Spleen (tissue), 7 donors: Measurements from ENCODE around the gene VCPKMT.

Source experiments
- CTCF ChIP-seq, 11 experiments: fragments of 200-600 bp in 7 of 11; fragments of 450-650 bp in 4 of 11; sonication (generic) in 4 of 11; IDR thresholded peaks in 8 of 11; conservative IDR thresholded peaks in 3 of 11; 1 replicate in 7 of 11; 2 replicates in 4 of 11; pipeline versions ENCODE4 v1.4.0 to v1.8.0; 2016 to 2021; ENCODE audit warnings: antibody characterized with exemption in 11 of 11, inconsistent platforms in 4 of 11, mild to moderate bottlenecking in 1 of 11
- POLR2A ChIP-seq, 3 donors: fragments of 450-650 bp; IDR thresholded peaks; one replicate each; pipeline ENCODE4 v1.5.1; 2017; ENCODE audit warnings: antibody characterized with exemption in 3 of 3, mild to moderate bottlenecking in 1 of 3
- POLR2AphosphoS5 ChIP-seq, 3 donors: sonication (generic); formaldehyde crosslinking; IDR thresholded peaks; one replicate each; pipeline ENCODE4 v1.5.1; 2017; ENCODE audit warnings: antibody characterized with exemption in 3 of 3
- donor health status: DM: no; HTN: no; CAD: no; lungs with moderate emphysema.
- donor health status: DM: no; HTN: no; CAD: no.
- donor health status: DM: no; HTN: no; CAD: no.

- TF ChIP-seq CTCF (IDR thresholded peaks at IDR 0.05 in 8 of 11, conservative IDR thresholded peaks at IDR 0.05 in 3 of 11) = no peak
- no peak for TF ChIP-seq POLR2A (IDR thresholded peaks at IDR 0.05)
- TF ChIP-seq POLR2AphosphoS5 (IDR thresholded peaks at IDR 0.05) = no peak
Observed at GRCh38 chr14:50059763-50060616, 56.4 kb downstream of the VCPKMT start.
